Stimulated activated naive CD8-positive, alpha-beta T cell treated with anti-CD3 and anti-CD28 coated beads, Interleukin-15, amount 100 ng/mL, for 72 hours (primary cell): ENCODE measurements around the gene HNF1A.

Experiments
- ATAC-seq: fragments of 150-1000 bp; cut with Tn5 transposase; 2 replicates; pipeline ENCODE4 v1.10.0; 2021; ENCODE audit warnings: mild to moderate bottlenecking, moderate library complexity
- DNase-seq, 2 donors: peaks; one replicate each; pipeline ENCODE4 v3.0.0; 2021 to 2022
- H3K27ac Mint-ChIP-seq, 2 donors: one replicate each; pipeline ENCODE4 v1.8.0; 2022; ENCODE audit warnings: mild to moderate bottlenecking in 2 of 2, mixed read lengths in 2 of 2, moderate library complexity in 2 of 2
- H3K27me3 Mint-ChIP-seq: one replicate; pipeline ENCODE4 v1.8.0; 2022; ENCODE audit warnings: mixed read lengths
- H3K4me1 Mint-ChIP-seq: one replicate; pipeline ENCODE4 v1.8.0; 2022; ENCODE audit warnings: mild to moderate bottlenecking, mixed read lengths
- H3K4me3 Mint-ChIP-seq, 2 donors: one replicate each; pipeline ENCODE4 v1.8.0; 2022; ENCODE audit warnings: mild to moderate bottlenecking in 2 of 2, mixed read lengths in 2 of 2, moderate library complexity in 1 of 2
- H3K9me3 Mint-ChIP-seq, 2 donors: one replicate each; pipeline ENCODE4 v1.8.0; 2022; ENCODE audit warnings: mixed read lengths in 2 of 2

The HNF1A gene

GRCh38 chr12:120994059-120994458 is 15.7 kb downstream of the HNF1A start:
- Mint-ChIP-seq H3K4me3 (no peak overlapping the region), H3K27me3 (peaks cover 23% of the 10 kb centered on the region), H3K4me1 (no peaks in the 10 kb centered on the region), H3K9me3 (peaks cover 10 to 11% of the 10 kb centered on the region in 2 donors), H3K27ac (no peak overlapping the region)
- no peak for DNase-seq
- ATAC-seq = no peak

GRCh38 chr12:120994589-120995337 is 16.4 kb downstream of the HNF1A start:
- DNase-seq (no peak), ATAC-seq (no peak)

GRCh38 chr12:120996133-120996746 is 17.9 kb downstream of the HNF1A start:
- ATAC-seq (no peak), DNase-seq (no peak)
- Mint-ChIP-seq H3K27me3 (peaks cover 23% of the 10 kb centered on the region), H3K4me3 (no peak overlapping the region), H3K9me3 (peaks cover 10 to 11% of the 10 kb centered on the region in 2 donors), H3K27ac (no peak overlapping the region), H3K4me1 (peaks cover 4% of the 10 kb centered on the region)

More at GRCh38 chr12:120994589-120995337, 16.4 kb downstream of the HNF1A start:
- H3K4me1 Mint-ChIP-seq = no peaks in the 10 kb centered on the region
- peaks cover 23% of the 10 kb centered on the region for H3K27me3 Mint-ChIP-seq
- H3K4me3 Mint-ChIP-seq = no peak overlapping the region
- peaks cover 10 to 11% of the 10 kb centered on the region in 2 donors for H3K9me3 Mint-ChIP-seq
- peak overlapping the region in 1 of 2 donors; percentile 2 for H3K27ac Mint-ChIP-seq

- Mint-ChIP-seq H3K27me3 (peaks cover 23% of the 10 kb centered on the region), H3K9me3 (peaks cover 10 to 11% of the 10 kb centered on the region in 2 donors), H3K27ac (no peak overlapping the region), H3K4me3 (no peak overlapping the region), H3K4me1 (peaks cover 6% of the 10 kb centered on the region)
- DNase-seq (no peak), ATAC-seq (no peak)
These were observed 19.1 kb downstream of the HNF1A start for GRCh38 chr12:120997448-120997847.

- DNase-seq = no peak
- Mint-ChIP-seq H3K9me3 (peaks cover 10 to 11% of the 10 kb centered on the region in 2 donors), H3K4me3 (no peak overlapping the region), H3K4me1 (peaks cover 6% of the 10 kb centered on the region), H3K27me3 (peaks cover 16% of the 10 kb centered on the region), H3K27ac (no peak overlapping the region)
- no peak for ATAC-seq
These were observed 20.1 kb downstream of the HNF1A start for GRCh38 chr12:120998435-120998834.

- peaks cover 6% of the 10 kb centered on the region for H3K4me1 Mint-ChIP-seq
- H3K27ac Mint-ChIP-seq = no peak overlapping the region
These were observed 21.1 kb downstream of the HNF1A start for GRCh38 chr12:120999191-121000120.

GRCh38 chr12:121000530-121000929 is 22.2 kb downstream of the HNF1A start:
- Mint-ChIP-seq H3K27ac (peak overlapping the region in 1 of 2 donors; percentile 59), H3K9me3 (peaks cover 0 to 2% of the 10 kb centered on the region in 2 donors), H3K4me1 (peaks cover 12% of the 10 kb centered on the region), H3K4me3 (no peak overlapping the region), H3K27me3 (peaks cover 3% of the 10 kb centered on the region)
- DNase-seq (no peak), ATAC-seq (no peak)

More at GRCh38 chr12:120999191-121000120, 21.1 kb downstream of the HNF1A start:
- DNase-seq (no peak), ATAC-seq (peak; percentile 20)
- Mint-ChIP-seq H3K9me3 (peaks cover 10 to 11% of the 10 kb centered on the region in 2 donors), H3K27me3 (peaks cover 14% of the 10 kb centered on the region), H3K4me3 (no peak overlapping the region)

GRCh38 chr12:121001060-121001459 is 22.7 kb downstream of the HNF1A start:
- no peaks in the 10 kb centered on the region for H3K9me3 Mint-ChIP-seq
- no peaks in the 10 kb centered on the region for H3K27me3 Mint-ChIP-seq
- peaks cover 14% of the 10 kb centered on the region for H3K4me1 Mint-ChIP-seq
- ATAC-seq = peak; percentile 6
- no peak for DNase-seq
- no peak overlapping the region for H3K27ac Mint-ChIP-seq
- no peak overlapping the region for H3K4me3 Mint-ChIP-seq

- Mint-ChIP-seq H3K9me3 (no peaks in the 10 kb centered on the region), H3K4me3 (no peak overlapping the region), H3K27me3 (no peaks in the 10 kb centered on the region), H3K4me1 (peaks cover 14% of the 10 kb centered on the region), H3K27ac (peak overlapping the region; percentile 91 to 92)
- no peak for DNase-seq
- no peak for ATAC-seq
These were observed 23.6 kb downstream of the HNF1A start for GRCh38 chr12:121001841-121002483.

- DNase-seq = no peak
- no peak overlapping the region for H3K27ac Mint-ChIP-seq
- ATAC-seq = no peak
- no peaks in the 10 kb centered on the region for H3K9me3 Mint-ChIP-seq
- no peak overlapping the region for H3K4me3 Mint-ChIP-seq
- H3K4me1 Mint-ChIP-seq = peaks cover 14% of the 10 kb centered on the region
- H3K27me3 Mint-ChIP-seq = no peaks in the 10 kb centered on the region
These were observed 25.3 kb downstream of the HNF1A start for GRCh38 chr12:121003650-121004049.

GRCh38 chr12:121004253-121004815 is 26.0 kb downstream of the HNF1A start:
- H3K27ac Mint-ChIP-seq = peak overlapping the region in 1 of 2 donors; percentile 39
- DNase-seq (no peak), ATAC-seq (no peak)
- no peaks in the 10 kb centered on the region for H3K9me3 Mint-ChIP-seq
- no peak overlapping the region for H3K4me3 Mint-ChIP-seq
- H3K4me1 Mint-ChIP-seq = peaks cover 14% of the 10 kb centered on the region
- H3K27me3 Mint-ChIP-seq = no peaks in the 10 kb centered on the region

- no peak overlapping the region for H3K4me3 Mint-ChIP-seq
- no peaks in the 10 kb centered on the region for H3K27me3 Mint-ChIP-seq
- DNase-seq (peak; percentile 62 to 66), ATAC-seq (peak; percentile 73)
- peaks cover 14% of the 10 kb centered on the region for H3K4me1 Mint-ChIP-seq
- no peaks in the 10 kb centered on the region for H3K9me3 Mint-ChIP-seq
- H3K27ac Mint-ChIP-seq = peak overlapping the region in 1 of 2 donors; percentile 92
These were observed 27.0 kb downstream of the HNF1A start for GRCh38 chr12:121005346-121005815.

GRCh38 chr12:121008347-121009098 is 30.2 kb downstream of the HNF1A start:
- Mint-ChIP-seq H3K9me3 (no peaks in the 10 kb centered on the region), H3K27ac (peak overlapping the region in 1 of 2 donors; percentile 67), H3K4me3 (no peak overlapping the region), H3K4me1 (peaks cover 19% of the 10 kb centered on the region), H3K27me3 (no peaks in the 10 kb centered on the region)
- ATAC-seq (no peak), DNase-seq (no peak)

- Mint-ChIP-seq H3K27me3 (no peaks in the 10 kb centered on the region), H3K4me1 (peaks cover 25% of the 10 kb centered on the region), H3K27ac (no peak overlapping the region), H3K9me3 (no peaks in the 10 kb centered on the region), H3K4me3 (no peak overlapping the region)
- DNase-seq (no peak), ATAC-seq (peak; percentile 42)
These were observed 31.4 kb downstream of the HNF1A start for GRCh38 chr12:121009741-121010140.
